ENCODE data around the gene OGA.
A peak's percentile ranks its signal among the peaks of the same experiment; 100 is the strongest.
"Not testable (repeated sequence)": the region's sequence is repeated elsewhere in the genome, so short reads cannot be mapped to it uniquely, and the experiment has no call there.

The OGA gene

DNA sequence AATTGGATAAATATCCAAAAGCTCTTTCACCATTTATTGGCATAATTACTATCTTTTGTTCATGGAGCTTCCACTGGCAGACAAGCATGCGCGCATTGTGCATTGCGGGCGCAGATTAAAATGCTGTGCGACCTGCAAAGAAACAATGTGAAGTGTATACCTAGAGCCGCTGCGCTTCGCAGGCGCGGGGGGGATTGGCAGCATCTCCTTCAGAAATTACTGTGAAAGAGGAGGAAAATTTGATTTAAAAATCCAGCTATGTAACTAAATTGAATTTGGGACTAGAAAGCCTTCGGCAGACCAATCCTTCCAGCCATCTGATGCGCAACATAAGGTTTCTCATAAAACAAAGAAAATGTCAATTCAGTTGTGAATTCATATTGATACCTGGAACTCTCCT lies 24.7 kb downstream of the OGA start:
- DNase-seq: no peak

DNA sequence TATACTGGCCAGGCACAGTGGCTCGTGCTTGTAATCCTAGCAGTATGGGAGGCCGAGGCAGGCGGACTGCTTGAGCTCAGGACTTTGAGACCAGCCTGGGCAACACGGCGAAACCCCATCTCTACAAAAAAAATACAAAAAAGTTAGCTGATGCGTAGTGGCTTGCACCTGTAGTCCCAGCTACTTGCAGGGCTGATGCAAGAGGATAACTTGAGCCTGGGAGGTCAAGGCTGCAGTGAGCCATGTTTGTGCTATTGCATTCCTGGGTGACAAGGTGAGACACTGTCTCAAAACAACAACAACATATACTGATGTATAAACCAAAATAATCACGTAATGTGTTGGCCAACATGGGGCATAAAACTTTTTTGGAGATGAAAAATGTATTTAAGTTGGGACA lies 28.6 kb downstream of the OGA start:
- DNase-seq: no peak

DNA sequence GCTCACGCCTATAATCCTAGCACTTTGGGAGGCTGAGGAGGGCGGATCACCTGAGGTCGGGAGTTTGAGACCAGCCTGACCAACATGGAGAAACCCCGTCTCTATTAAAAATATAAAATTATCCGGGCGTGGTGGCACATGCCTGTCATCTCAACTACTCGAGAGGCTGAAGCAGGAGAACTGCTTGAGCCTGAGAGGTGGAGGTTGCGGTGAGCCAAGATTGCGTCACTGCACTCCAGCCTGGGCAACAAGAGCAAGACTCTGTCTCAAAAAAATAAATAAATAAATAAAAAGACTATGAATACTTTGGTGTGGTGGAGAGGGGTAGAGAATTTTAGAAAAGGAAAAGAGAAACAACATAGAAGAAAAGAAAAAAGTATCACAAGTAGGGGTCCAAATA lies 29.0 kb downstream of the OGA start:
- not testable (repeated sequence) for DNase-seq

DNA sequence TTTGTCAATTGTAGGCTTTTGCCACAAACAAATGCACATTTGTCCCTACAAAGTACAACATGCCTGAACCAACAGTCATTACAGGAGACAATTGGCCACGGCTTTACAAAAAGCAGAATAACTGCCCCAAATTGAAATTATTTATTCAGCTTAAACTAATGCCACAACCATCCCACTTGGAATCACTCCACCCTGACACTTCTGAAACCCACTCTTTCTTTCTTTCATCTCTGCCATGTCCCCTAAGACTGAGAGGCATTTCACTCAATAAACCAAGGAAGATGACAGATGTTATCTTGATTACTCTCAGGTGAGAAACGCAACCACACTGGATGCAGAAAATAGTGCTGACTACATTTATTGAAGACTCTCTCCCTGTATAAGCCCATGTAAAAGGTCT lies 32.4 kb downstream of the OGA start:
- no peak for DNase-seq

DNA sequence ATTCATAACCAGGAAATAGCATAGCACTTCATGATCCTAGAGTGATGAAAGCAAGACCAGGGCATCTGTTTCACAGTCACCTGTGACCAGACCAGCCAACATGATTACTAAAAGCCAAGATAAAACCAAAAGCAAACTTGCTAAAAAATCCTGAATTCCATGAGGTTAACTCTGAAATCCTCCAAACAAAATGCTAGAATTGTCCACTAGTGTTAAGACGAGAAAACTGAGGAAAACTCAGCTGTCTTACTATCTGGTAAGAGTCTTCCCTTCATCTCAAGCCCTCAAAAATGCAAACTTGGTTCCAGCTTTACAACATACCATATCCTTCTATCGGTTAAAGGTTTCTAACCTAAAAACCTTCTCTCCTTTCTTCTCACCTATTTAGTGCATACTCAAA lies 33.7 kb downstream of the OGA start:
- no peak for DNase-seq

DNA sequence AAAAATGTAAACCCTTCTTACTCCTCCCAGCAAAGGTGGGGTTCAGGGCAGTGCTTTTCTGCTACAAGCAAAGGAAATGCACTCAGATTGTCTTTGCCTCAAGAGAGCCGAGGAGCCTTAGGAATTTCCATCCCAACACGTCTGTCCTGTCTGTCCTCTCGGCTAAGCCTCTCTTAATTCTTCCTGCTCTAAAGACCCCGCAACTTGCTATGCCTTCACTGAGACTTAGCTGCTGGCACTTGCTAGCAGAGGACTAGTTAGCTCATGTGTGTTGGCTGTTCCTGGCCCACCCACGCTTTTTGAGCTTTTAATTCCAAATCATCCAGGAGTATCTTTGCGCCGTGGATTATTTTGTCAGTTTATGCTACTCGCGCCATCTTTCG lies 34.5 kb downstream of the OGA start:
- DNase-seq: no peak

DNA sequence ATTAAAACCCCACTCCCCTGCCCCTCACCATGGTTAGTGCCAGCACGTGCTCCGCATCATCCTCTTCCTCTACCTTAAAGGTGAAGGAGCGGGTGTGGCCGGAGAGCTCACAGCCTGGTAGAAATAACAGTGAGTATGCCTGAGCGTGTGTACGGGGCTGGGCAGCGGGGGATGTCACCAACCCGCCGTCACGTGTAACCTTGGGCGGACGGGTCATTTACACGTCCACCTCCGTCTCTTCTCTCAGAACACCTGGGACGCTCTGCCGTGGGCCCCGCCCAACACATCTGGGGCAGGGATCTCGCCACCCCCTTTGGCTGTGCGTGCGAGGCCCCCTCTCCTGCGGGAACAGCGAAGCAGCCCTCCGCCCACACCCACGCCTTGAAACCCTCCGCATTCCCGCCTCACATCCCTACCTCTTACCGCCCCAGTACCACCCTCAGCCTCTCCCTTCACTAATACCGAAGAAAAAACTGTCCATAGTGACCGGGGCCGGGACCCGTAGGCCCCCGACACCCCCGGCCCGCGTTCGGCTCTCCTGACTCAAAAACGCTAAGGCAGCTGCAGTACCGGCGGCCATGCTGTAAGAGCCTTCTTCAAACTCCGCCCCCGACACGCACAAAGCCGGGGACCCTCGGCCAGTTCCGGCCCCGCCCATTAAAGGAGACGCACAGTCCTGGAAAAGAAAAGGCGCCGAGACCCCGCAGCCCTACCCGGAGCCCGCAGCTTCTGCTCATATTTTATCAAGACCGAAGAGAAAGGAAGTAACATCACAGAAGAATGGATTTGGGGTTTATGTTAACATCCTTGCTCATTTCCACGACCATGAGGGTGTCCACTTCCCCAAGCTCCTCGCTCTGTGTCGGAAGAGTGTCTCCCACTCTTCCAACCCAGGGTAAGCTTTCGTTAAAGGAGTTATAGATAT lies 35.2 kb downstream of the OGA start, which contains the start of gene NPM3:
TSS of gene NPM3 (minus strand) at position 636 of the 925 bp plus-strand sequence. CDS start at position 580, 56 bp downstream.
- peak; percentile 89 for DNase-seq

DNA sequence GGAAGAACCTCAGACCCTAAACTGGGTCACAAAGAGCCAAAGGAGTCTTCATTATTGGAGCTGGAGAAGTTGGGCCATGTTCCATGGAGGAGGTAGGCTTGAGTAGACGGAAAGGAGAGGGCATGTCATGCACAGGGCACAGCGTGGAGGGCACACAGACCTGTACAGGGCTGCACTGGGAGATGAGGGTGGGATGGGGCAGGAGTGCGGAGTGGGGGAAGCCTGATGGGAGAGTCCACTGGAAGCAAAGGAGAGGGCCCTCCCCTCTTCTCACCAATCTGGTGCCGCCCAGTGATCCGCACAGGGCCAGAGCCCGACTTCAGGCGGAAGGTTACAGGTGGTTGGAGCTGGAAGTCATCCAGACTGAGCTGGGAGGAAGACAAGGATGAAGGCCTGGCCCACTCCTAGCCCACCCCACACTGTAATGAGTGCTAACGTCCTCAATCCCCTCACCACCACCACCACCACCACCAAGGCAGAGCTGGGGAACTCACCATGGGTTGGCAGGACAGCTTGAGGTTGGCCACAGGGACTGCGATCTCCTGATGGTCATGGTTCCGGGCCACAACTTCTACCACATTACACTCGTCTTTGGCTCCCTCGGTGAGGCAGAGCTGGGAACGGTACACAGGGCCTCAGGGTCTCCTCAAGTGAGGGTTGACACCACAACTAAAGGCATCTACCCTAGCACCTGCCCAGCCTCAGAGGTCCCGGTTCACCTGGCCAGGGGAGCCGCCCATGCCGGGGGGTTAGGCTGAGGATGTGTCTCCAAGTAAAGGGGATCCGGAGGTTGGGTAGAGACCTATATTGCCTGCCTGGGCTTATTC lies 36.0 kb downstream of the OGA start:
- no peak for DNase-seq

DNA sequence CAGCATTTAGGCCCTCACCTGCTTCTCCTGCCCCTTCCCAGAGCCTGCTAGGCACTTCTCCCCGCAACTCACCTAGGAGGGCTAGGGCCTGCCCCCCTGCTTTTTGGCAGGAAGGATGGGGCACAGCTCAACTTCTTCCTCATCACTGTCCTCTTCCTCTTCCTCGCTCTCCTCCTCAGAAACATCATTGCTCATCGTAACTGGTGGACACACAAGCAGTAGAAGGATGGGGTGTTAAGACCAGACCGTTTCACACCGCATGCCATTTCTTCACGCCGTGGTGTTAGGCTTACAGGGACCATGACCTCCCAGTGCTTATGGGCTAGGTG lies 36.6 kb downstream of the OGA start:
- no peak for DNase-seq

DNA sequence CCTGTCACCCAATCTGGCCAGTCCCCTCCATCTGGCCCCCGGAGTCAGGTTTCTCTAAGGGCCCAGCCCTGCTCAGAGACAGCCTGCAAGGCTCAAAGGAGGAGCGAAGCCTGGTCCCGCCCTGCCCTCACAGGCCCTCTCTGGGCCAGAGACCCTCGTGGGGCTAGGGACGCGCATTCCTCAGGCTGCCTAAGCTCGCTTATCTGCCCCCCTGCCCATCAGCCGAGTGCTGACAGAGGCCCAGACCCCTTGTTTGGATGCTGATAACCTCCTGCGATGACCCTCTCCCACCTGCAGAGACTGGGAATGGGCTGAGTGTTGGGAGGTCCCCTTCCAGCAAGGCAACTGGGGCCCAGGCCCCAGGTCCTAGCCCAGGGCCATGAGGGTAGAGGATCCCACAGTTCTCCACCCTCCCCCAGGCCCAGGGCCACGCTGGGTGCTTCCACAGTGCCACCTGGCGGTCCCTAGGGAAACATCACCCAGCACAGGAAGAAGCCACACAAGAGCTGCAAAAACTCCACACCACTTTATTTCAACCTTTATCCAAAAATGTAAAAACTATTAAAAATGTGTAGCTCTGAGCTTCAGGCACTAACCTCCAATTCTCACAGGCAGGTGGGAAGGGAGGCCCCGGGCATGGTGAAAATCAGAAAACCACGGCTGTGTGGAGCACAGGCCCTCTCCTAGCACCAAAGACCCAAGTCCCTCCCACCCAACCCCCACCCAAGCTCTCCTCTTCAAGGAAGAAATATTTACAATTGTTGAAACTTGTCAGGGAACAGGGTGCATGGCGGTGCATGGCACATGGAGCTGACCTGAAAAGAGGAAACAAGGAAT lies 37.2 kb downstream of the OGA start:
- peak; percentile 76 for DNase-seq

DNA sequence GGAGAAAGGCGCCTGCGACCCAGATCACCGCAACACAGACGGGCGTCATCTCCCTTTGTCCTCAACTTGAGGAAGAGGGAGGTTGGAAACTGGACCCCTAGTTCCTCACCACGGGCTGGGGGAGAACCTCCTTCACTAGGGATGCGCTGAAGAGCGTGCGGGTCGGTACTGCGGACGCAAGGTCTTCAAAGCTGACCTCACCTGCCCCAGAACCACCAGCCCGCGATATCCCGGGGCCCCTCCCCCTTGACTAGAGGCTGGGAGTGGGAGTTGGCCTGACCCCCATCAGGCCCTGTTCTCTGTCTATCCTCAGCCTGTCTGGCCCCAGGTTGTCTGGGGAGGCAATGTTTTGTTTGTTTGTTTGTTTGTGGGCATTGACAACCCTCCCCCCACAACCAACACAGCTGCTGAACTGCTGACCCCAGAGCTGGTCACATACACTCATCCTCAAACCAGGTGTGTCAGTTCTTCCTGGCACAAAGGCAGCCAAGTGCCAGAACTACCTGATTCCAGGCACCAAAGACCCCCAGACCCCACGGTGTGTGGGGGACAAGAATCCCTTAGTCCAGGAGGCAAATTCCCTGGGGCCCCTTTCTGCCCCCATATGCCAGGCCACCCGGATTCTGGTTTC lies 37.9 kb downstream of the OGA start:
- DNase-seq: no peak

DNA sequence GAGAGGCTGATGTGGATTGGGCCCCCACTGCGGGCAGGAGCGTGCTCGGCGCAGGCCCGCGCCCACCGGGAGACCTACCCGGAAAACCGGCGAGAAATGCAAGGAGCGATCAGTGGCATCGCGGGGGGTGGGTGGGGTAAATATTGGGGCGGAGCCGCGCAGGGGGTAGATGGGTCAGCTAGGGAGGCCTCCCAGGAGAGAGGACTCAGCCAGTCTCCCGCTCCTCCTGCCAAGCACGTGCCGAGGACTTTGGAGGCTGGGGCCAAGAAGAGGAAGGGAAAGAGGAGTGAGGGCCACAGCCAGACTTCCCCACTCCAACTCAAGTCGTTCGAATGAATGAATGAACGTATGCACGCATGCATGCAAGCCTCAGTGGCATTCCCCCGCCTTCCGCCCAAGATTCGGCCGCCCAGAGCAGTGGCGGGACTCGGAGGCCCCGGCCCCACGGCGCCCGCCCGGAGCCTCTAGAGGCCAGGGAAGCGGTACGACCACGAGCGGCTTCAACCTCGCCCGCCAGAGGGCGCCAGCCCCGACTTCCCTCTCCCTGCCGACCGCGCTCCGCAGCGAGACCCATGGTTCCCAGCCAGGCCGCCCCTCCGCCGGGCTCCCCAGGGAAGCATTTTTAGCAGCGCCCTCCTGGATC lies 38.6 kb downstream of the OGA start:
- peak; percentile 83 for DNase-seq

DNA sequence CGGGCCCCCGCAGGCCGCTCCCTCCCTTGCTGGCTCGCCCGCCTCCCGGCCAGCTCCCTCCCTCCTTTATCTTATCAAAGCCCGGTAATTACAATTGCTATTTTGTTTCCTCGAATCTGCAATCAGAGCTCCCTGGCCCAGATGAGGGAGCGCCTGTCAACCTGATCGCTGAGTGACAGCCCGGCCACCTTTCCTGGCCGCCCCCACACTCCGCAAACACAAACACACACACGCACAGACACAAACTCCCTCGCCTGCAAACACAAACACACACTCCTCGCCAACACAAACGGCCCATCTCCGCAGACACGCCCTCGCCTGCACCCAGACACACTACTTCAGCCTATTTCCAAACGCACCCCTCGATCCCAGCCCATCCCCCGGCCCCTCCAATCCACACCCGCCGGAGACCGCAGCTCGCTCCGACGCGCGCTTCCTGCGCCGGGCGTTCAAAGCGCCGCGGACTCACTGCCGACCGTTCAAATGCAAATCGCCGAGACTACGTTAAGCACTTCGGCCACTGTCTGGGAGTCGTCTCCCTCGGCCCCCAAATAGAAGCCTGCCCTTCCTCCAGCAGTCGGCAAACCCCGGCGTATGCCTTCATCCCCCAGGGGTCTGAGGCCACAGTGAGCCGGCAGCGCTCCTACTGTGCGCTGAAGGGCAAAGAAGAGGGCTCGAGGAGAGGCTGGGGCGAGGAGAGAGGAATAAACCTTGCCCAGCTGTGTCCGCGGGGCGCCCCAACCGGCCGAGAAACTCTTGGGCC lies 39.3 kb downstream of the OGA start:
- DNase-seq: no peak

DNA sequence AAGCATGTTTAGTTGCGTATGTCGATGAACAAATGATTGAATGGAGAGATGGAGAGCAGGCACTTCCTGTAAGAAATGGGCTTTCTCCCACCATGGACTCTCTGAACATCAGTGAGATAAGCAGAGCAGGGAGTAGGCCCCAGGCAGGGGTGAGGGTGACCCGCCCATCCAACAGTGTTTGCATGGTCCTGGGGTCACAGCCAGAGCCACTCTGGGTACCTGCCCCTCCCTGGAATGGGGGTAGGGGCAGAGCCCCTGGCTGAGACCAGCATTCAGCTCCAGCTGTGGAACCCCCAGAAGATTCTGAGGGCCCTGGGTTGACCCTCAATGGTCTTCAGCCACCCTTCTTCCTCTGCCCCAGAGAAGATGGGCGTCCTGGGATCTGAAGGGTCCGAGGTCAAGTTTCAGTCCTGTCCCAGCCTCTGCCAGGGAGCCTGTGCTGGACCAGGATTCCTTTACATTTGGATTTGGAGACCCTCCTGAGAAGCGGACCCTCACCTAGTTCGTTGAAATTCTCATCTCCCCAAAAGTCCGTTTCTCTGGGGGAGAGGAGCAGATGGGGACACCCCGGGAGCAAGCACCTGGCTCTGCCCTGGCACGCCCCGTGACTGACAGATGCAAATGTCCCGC lies 40.0 kb downstream of the OGA start:
- no peak for DNase-seq

DNA sequence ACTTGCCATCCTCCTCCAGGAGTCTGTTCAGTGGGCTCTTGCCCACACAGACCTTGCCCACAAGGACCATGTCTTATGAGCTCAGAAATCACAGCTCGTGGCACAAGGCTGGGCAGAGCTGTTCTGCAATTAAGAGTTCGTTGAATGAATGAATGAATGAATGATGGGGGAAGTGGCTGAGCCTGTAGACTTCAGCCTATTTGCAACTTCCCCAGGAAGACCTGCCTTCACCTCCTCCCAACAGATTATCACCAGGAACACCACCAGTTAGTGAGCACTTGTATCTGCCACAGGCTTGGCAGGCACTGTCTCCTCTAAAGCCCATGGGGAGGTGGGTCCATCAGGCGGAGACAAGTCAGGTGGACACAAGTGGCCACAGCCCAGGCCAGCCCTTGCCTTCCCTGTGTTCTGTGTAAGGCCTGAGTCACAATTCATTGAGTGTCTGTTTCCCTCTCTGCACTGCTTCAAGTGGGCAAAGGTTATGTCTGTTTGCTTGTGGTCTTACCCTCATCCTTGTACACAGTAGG lies 40.6 kb downstream of the OGA start:
- DNase-seq: no peak

DNA sequence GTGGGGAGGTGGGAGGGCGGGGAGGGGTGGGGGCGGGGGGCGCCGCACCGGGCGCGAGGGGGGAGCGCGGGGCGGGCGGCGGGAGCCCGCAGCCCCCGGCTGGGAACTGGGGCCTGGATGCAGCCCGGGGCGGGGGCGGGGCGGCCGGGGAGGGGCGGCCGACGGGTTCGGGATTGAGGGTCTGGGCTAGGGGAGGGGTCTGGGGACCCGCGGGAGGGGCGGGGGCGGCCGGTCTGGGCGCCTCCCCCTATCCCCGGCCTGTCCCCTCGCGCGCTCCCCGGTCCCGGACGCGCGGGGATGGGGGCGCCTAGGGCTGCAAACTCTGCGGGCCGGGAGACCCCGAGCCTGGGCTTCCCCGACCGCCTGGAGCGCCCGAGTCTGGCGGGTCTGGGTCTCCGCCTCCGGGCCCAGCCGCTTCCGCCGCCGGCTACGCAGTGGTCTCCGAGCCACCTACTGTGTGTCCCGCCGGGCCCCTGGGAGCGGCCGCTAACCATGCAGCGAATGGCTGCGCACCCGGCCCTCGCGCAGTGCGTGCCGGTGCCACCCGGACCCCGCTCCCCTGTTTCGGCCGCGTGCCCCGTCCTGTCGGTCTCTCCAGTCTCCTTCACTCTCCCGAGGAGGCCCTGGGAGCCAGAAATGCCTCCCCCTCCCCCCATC lies 42.0 kb downstream of the OGA start:
- DNase-seq: no peak

DNA sequence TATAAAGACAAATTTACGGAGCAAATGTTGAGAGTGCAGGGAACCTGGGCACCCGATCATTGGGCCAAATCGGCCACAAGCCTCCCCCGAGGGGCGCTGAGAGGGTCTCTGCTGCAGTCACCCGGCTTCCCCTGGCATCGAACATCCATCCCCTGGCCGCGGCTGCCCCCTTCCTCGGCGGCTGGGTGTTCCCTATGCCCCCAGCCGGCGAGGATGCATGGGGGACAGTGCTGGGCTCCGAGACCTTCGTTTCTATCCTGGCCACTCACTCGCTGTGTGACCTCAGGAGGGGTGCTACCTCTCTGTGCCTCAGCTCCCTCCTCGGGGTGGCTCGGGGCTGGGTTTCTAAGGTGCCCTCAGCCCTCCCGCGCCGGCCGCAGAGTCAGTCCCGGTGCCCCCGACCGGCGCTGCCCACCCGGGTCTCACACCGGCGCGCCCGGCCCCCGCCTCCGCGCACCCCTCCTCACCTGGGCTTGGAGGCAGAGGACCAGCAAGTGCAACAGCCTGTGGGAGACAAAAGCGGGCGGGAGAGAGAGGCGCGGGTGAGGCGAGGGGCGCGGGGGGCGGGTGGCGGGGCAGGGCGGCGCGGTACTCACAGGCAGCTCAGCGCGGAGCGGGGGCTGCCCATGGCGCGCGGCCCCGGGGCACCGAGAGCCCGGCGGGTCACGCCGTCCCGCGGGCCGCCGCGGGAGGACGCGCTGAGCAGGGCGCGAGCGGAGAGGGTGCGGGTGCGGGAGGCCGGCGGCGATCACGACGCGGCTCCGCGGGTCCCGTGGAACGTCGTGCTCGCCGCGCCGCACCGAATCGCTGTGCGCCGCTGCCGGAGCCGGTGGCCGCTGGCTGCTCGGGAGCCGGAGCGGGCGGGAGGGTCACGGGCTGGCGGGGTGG lies 42.7 kb downstream of the OGA start, which contains the start of gene FGF8:
TSS of gene FGF8 (minus strand) at position 842 of the 888 bp plus-strand sequence. CDS start at position 628, 214 bp downstream.
- DNase-seq: no peak

DNA sequence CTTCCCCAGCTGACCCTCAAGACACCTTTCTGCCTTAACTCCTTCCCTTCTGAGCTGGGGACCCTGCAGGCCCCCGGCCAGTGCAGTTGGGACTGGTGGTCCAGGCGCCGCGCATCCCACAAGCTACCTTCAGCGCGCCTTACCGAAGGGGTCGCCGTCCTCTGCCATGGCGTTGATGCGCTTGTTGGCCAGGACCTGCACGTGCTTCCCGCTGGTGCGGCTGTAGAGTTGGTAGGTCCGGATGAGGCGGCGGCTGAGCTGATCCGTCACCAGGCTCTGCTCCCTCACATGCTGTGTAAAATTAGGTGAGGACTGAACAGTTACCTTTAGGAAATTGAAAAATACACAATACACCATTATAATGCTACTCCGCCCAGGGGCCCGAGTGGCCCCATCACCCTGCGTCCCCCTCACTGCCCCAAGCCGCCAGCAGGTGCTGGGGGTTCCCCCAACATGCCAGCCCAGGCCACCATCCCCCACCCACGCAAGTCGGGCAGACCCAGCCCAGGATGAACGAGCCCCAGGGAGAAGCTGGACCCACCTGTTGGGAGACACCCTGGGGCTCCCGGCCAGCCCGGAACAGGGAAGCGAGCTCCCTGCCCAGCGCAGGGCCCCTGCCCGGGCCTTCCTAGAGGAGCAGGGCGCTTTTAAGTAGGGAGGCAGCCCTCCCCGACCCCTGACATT lies 43.5 kb downstream of the OGA start:
- DNase-seq: no peak

All from stimulated activated CD4-positive, alpha-beta T cell treated with anti-CD3 and anti-CD28 coated beads, Interleukin-1b, Interleukin-23, amount 100 ng/mL, for 48 hours (primary cell).